ENCODE results near the gene PLAU.
"Not testable (repeated sequence)": the region's sequence is repeated elsewhere in the genome, so short reads cannot be mapped to it uniquely, and the experiment has no call there.

PLAU gene

GRCh38 chr10:73893426-73893825 is 17.5 kb upstream of the PLAU start:
- no peak for DNase-seq (ENCODE audit: extremely low spot score)
- TF ChIP-seq ELF4 (IDR thresholded peaks at IDR 0.05) (no peak), PKNOX1 (IDR thresholded peaks at IDR 0.05) (no peak), CTBP1 (IDR thresholded peaks at IDR 0.05; ENCODE audit: borderline replicate concordance) (no peak), L3MBTL2 (conservative IDR thresholded peaks at IDR 0.05) (no peak), ZNF384 (IDR thresholded peaks at IDR 0.05) (no peak)
- CTCF ChIA-PET = interaction anchor here (1.8 kb wide), 1 partner anchor 47 kb away, joined by 6 read pairs; no protein-coding TSS in a partner anchor
- POLR2A ChIA-PET = interaction anchor here (1.2 to 1.7 kb wide), 2 partner anchors 13 to 18 kb away, joined by 3 to 5 read pairs; no protein-coding TSS in a partner anchor

- TF ChIP-seq ZNF384 (IDR thresholded peaks at IDR 0.05) (no peak), TARDBP (IDR thresholded peaks at IDR 0.05) (no peak), FOXA1 (IDR thresholded peaks at IDR 0.05) (no peak)
- ChIA-PET POLR2A (interaction anchor here (1.2 to 1.7 kb wide), 2 partner anchors 12 to 19 kb away, joined by 3 to 5 read pairs; no protein-coding TSS in a partner anchor), CTCF (interaction anchor here (1.1 to 1.8 kb wide), 2 partner anchors 8 to 46 kb away, joined by 3 to 6 read pairs; no protein-coding TSS in a partner anchor)
- no peak for DNase-seq (ENCODE audit: extremely low spot score)
Observed at GRCh38 chr10:73894245-73894971, 16.5 kb upstream of the PLAU start.

- DNase-seq (ENCODE audit: extremely low spot score); CTCF ChIA-PET; POLR2A ChIA-PET: not testable (repeated sequence)
Observed at GRCh38 chr10:73895381-73895780, 15.6 kb upstream of the PLAU start.

GRCh38 chr10:73897693-73898092 is 13.2 kb upstream of the PLAU start:
- TF ChIP-seq FOXM1 (IDR thresholded peaks at IDR 0.05; ENCODE audit: borderline replicate concordance) = no peak
- no peak for TF ChIP-seq ARNT (IDR thresholded peaks at IDR 0.05)
- no peak for TF ChIP-seq TARDBP (IDR thresholded peaks at IDR 0.05)
- no peak for TF ChIP-seq FOXK2 (IDR thresholded peaks at IDR 0.05)
- no peak for TF ChIP-seq L3MBTL2 (conservative IDR thresholded peaks at IDR 0.05)
- TF ChIP-seq HDGF (IDR thresholded peaks at IDR 0.05; ENCODE audit: borderline replicate concordance) = no peak
- no peak for TF ChIP-seq PKNOX1 (IDR thresholded peaks at IDR 0.05)
- TF ChIP-seq FOXA1 (IDR thresholded peaks at IDR 0.05) = no peak
- TF ChIP-seq SUZ12 (IDR thresholded peaks at IDR 0.05) = no peak
- TF ChIP-seq LEF1 (IDR thresholded peaks at IDR 0.05; ENCODE audit: borderline replicate concordance) = no peak
- no peak for TF ChIP-seq CTBP1 (IDR thresholded peaks at IDR 0.05; ENCODE audit: borderline replicate concordance)
- no peak for TF ChIP-seq ELF4 (IDR thresholded peaks at IDR 0.05)
- TF ChIP-seq NFRKB (IDR thresholded peaks at IDR 0.05) = no peak
- no peak for TF ChIP-seq SP1 (IDR thresholded peaks at IDR 0.05)
- no peak for TF ChIP-seq BHLHE40 (IDR thresholded peaks at IDR 0.05; ENCODE audit: borderline replicate concordance)
- TF ChIP-seq ZNF384 (IDR thresholded peaks at IDR 0.05) = no peak
- POLR2A ChIA-PET = no interaction called here
- CTCF ChIA-PET = no interaction called here
- DNase-seq (ENCODE audit: extremely low spot score) = no peak

- POLR2A ChIA-PET = interaction anchor here (1.2 to 1.3 kb wide), 2 partner anchors 8 to 12 kb away, joined by 3 to 4 read pairs; partner anchors contain the start of gene PLAU
- DNase-seq (ENCODE audit: extremely low spot score) = no peak
- CTCF ChIA-PET = no interaction called here
- no peak for TF ChIP-seq NFRKB (IDR thresholded peaks at IDR 0.05)
- no peak for TF ChIP-seq ZNF384 (IDR thresholded peaks at IDR 0.05)
- no peak for TF ChIP-seq LEF1 (IDR thresholded peaks at IDR 0.05; ENCODE audit: borderline replicate concordance)
- no peak for TF ChIP-seq SUZ12 (IDR thresholded peaks at IDR 0.05)
- TF ChIP-seq HDGF (IDR thresholded peaks at IDR 0.05; ENCODE audit: borderline replicate concordance) = no peak
- TF ChIP-seq TARDBP (IDR thresholded peaks at IDR 0.05) = no peak
- no peak for TF ChIP-seq ARNT (IDR thresholded peaks at IDR 0.05)
- TF ChIP-seq ELF4 (IDR thresholded peaks at IDR 0.05) = no peak
- TF ChIP-seq PKNOX1 (IDR thresholded peaks at IDR 0.05) = no peak
- TF ChIP-seq FOXM1 (IDR thresholded peaks at IDR 0.05; ENCODE audit: borderline replicate concordance) = no peak
- no peak for TF ChIP-seq FOXA1 (IDR thresholded peaks at IDR 0.05)
- TF ChIP-seq L3MBTL2 (conservative IDR thresholded peaks at IDR 0.05) = no peak
- no peak for TF ChIP-seq FOXK2 (IDR thresholded peaks at IDR 0.05)
- TF ChIP-seq SP1 (IDR thresholded peaks at IDR 0.05) = no peak
- TF ChIP-seq CTBP1 (IDR thresholded peaks at IDR 0.05; ENCODE audit: borderline replicate concordance) = no peak
- TF ChIP-seq BHLHE40 (IDR thresholded peaks at IDR 0.05; ENCODE audit: borderline replicate concordance) = no peak
Observed at GRCh38 chr10:73898730-73899410, 12.1 kb upstream of the PLAU start.

GRCh38 chr10:73899423-73899822 is 11.5 kb upstream of the PLAU start:
- ChIA-PET POLR2A (interaction anchor here (1.2 to 1.5 kb wide), 3 partner anchors 7 to 11 kb away, joined by 3 to 4 read pairs (median 3); partner anchors contain the start of gene PLAU), CTCF (no interaction called here)
- TF ChIP-seq ARNT (IDR thresholded peaks at IDR 0.05) (no peak), CTBP1 (IDR thresholded peaks at IDR 0.05; ENCODE audit: borderline replicate concordance) (no peak), FOXA1 (IDR thresholded peaks at IDR 0.05) (no peak), ZNF384 (IDR thresholded peaks at IDR 0.05) (no peak), ELF4 (IDR thresholded peaks at IDR 0.05) (no peak), PKNOX1 (IDR thresholded peaks at IDR 0.05) (no peak), FOXK2 (IDR thresholded peaks at IDR 0.05) (no peak), SUZ12 (IDR thresholded peaks at IDR 0.05) (no peak), TARDBP (IDR thresholded peaks at IDR 0.05) (no peak), LEF1 (IDR thresholded peaks at IDR 0.05; ENCODE audit: borderline replicate concordance) (no peak), L3MBTL2 (conservative IDR thresholded peaks at IDR 0.05) (no peak), NFRKB (IDR thresholded peaks at IDR 0.05) (no peak), HDGF (IDR thresholded peaks at IDR 0.05; ENCODE audit: borderline replicate concordance) (no peak), SP1 (IDR thresholded peaks at IDR 0.05) (no peak), BHLHE40 (IDR thresholded peaks at IDR 0.05; ENCODE audit: borderline replicate concordance) (no peak), FOXM1 (IDR thresholded peaks at IDR 0.05; ENCODE audit: borderline replicate concordance) (no peak)
- no peak for DNase-seq (ENCODE audit: extremely low spot score)

Measured in HEK293T (cell line).